ENCODE results near the gene ZNF717. TPM values are rescaled to one million over a fixed set of nuclear protein-coding genes. Genes with fewer than 3 reads are reported as not detected.
A peak's percentile ranks its signal among the peaks of the same experiment; 100 is the strongest.
"Not testable (repeated sequence)": the region's sequence is repeated elsewhere in the genome, so short reads cannot be mapped to it uniquely, and the experiment has no call there.

The ZNF717 gene
- 8.6 and 10.0 TPM in 2 replicates for total RNA-seq
- long read RNA-seq, partial matches to known transcripts = 0 of 3 reads
- long read RNA-seq, other reads (novel, unspliced or antisense) = 3 of 3 reads

DNA sequence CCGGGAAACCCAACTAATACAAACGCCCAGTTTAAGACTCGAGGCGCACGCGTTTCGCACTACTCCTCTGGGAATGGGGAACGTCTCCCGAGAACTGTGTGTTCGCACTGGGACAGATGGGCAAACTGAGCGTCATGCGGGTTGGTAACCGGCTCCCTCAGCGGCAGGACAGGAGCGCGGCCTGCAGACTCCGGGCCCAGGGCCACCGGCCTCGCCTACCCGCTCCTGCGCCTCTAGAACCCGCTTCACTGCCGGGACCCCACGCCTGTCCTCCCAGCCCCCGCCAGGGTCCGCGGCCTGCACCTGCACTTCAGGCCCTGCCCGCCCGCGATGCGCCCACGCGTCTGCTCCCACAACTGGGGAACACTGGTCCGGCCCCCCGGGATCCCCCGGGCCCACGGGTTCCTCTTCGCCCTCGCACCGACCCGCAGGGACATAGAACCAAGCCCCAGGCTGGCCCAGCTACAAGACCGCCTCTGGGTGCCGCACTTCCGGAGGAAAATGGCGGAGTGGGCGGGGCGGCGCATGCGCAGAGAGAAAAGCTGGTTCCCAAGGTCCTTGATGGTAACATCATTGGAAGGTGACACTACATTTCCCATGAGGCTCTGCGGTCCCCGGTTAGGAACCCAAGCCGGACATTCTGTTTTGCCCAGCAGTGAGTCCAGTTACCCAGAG, at the start of gene ZNF717:
TSS of gene ZNF717 (minus strand) at position 469 of the 675 bp plus-strand sequence. CDS start 2,187 bp downstream, outside the sequence.
- peak; percentile 95 for DNase-seq (ENCODE audit: extremely low spot score, unreplicated experiment)
- H3K27me3 Mint-ChIP-seq (ENCODE audit: unreplicated experiment); H3K4me1 Mint-ChIP-seq (ENCODE audit: unreplicated experiment): not testable (repeated sequence)
- Mint-ChIP-seq H3K27ac (ENCODE audit: unreplicated experiment) (peak within 1 kb of the TSS; percentile 79), H3K4me3 (ENCODE audit: unreplicated experiment) (peak within 1 kb of the TSS; percentile 76), H3K36me3 (ENCODE audit: unreplicated experiment) (peaks cover 12% of the 10 kb centered on the region), H3K9me3 (ENCODE audit: unreplicated experiment) (peaks cover 31% of the 10 kb centered on the region)

DNA sequence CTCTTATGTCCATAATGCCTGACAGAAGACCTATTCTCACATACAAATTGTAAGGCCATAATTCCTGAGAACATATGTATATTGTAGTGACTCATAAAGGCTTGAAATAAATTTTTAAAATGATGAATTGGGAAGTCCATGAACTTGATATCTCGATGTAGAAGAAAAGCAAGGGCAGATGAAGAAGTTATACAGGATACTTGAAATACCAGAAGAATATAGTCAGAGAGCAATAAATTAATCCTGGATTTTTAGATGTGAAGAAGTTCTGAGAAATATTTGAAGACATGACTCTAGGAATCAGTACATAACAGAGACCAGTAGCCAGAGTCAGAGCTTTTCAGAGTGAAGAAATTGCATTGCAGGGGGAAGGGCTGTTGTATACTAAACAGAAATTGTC, 45.7 kb upstream of the ZNF717 start:
- H3K4me1 Mint-ChIP-seq (ENCODE audit: unreplicated experiment); H3K4me3 Mint-ChIP-seq (ENCODE audit: unreplicated experiment); H3K27ac Mint-ChIP-seq (ENCODE audit: unreplicated experiment); H3K27me3 Mint-ChIP-seq (ENCODE audit: unreplicated experiment); H3K9me3 Mint-ChIP-seq (ENCODE audit: unreplicated experiment); DNase-seq (ENCODE audit: extremely low spot score, unreplicated experiment); H3K36me3 Mint-ChIP-seq (ENCODE audit: unreplicated experiment): not testable (repeated sequence)

DNA sequence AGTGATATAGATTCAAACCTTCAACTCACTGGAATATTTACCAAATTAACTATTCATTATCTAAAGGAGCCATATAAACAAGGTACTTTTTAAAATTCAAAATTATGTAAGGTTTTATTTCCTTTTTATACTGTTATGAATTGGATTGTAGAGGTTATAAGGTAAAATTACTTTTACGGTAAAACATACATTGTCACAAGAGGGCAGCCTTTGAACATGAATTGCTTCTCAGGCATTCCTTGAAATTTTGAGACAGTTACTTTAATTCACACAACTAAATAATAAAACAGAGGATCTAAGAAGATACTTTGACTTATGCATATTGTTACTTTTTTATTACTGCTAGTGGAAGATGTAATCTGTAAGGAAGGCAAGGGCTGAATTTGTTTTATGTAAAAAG, 32.7 kb upstream of the ZNF717 start:
- TF ChIP-seq, protein P1, sequence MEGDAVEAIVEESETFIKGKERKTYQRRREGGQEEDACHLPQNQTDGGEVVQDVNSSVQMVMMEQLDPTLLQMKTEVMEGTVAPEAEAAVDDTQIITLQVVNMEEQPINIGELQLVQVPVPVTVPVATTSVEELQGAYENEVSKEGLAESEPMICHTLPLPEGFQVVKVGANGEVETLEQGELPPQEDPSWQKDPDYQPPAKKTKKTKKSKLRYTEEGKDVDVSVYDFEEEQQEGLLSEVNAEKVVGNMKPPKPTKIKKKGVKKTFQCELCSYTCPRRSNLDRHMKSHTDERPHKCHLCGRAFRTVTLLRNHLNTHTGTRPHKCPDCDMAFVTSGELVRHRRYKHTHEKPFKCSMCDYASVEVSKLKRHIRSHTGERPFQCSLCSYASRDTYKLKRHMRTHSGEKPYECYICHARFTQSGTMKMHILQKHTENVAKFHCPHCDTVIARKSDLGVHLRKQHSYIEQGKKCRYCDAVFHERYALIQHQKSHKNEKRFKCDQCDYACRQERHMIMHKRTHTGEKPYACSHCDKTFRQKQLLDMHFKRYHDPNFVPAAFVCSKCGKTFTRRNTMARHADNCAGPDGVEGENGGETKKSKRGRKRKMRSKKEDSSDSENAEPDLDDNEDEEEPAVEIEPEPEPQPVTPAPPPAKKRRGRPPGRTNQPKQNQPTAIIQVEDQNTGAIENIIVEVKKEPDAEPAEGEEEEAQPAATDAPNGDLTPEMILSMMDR (IDR thresholded peaks at IDR 0.05) = peak; percentile 60
- not testable (repeated sequence) for H3K27ac Mint-ChIP-seq (ENCODE audit: unreplicated experiment); H3K9me3 Mint-ChIP-seq (ENCODE audit: unreplicated experiment); DNase-seq (ENCODE audit: extremely low spot score, unreplicated experiment); H3K36me3 Mint-ChIP-seq (ENCODE audit: unreplicated experiment); H3K27me3 Mint-ChIP-seq (ENCODE audit: unreplicated experiment); H3K4me3 Mint-ChIP-seq (ENCODE audit: unreplicated experiment)
- H3K4me1 Mint-ChIP-seq (ENCODE audit: unreplicated experiment) = peaks cover 20% of the 10 kb centered on the region

DNA sequence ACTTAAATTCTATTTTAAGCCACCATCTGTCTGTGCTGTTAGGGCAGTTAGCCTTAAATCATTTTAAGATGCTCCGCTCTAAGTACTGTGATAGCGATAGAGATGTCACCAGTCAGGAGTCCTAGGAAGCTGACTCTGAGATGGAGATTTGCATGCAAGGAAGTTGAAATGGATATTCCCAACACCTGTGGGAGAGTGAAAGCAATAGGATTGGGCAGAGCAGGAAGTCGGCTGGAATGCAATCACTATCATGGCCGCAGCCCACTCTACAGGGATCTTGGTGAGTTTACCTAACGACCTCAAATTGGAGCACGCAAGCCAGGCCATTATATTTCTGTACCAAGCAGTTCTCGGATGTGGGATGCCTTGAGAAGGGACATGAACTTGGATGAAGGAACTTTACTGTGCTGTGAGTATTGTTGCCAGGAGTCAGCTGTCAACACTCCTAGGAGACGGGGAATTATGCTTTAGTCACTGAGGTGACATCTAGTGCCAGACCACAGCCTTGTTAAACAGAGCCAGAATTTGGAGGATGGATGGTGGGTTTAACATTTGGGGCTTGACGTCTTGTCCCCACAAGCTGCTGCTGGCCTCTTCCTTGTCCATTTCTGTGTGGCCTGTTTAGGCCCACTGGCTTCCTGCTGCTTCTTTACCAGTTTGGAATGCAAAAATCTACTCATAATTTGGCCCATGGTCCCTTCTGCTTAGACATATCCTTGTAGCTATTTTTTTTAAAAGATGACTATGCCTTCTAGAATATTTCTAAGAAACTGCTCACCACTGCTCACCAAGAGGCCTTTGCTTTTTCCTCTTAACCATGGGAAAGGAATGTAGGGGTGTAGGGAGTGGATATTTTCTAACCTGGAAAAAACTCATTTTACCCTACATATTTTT, 31.2 kb upstream of the ZNF717 start:
- not testable (repeated sequence) for DNase-seq (ENCODE audit: extremely low spot score, unreplicated experiment); H3K4me3 Mint-ChIP-seq (ENCODE audit: unreplicated experiment); H3K27me3 Mint-ChIP-seq (ENCODE audit: unreplicated experiment); H3K36me3 Mint-ChIP-seq (ENCODE audit: unreplicated experiment); H3K9me3 Mint-ChIP-seq (ENCODE audit: unreplicated experiment)
- peak overlapping the region; percentile 72 for H3K27ac Mint-ChIP-seq (ENCODE audit: unreplicated experiment)
- peaks cover 20% of the 10 kb centered on the region for H3K4me1 Mint-ChIP-seq (ENCODE audit: unreplicated experiment)

DNA sequence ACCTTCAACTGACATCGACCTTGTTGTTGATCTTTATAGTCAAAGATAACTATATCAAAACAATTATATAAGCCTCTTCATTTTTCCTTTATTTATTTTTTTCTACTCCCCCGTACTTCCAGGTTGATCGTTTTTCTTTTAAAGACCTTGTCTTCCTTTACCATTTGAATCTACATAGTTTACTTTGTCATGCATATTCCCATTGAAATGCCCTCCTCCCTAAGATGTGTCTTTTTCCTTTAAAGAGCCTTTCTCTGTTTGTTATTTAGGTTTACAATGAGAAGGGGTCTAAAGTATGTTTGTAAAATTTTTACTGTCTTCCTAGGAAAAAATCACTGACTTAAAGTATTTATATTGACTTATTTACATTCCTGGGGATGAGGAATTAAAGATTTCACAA, 29.4 kb upstream of the ZNF717 start:
- no peak for DNase-seq (ENCODE audit: extremely low spot score, unreplicated experiment)
- H3K36me3 Mint-ChIP-seq (ENCODE audit: unreplicated experiment) = no peaks in the 10 kb centered on the region
- no peak overlapping the region for H3K4me3 Mint-ChIP-seq (ENCODE audit: unreplicated experiment)
- no peaks in the 10 kb centered on the region for H3K27me3 Mint-ChIP-seq (ENCODE audit: unreplicated experiment)
- no peaks in the 10 kb centered on the region for H3K9me3 Mint-ChIP-seq (ENCODE audit: unreplicated experiment)
- no peak overlapping the region for H3K27ac Mint-ChIP-seq (ENCODE audit: unreplicated experiment)
- TF ChIP-seq, protein P1 (IDR thresholded peaks at IDR 0.05) = no peak
- peaks cover 20% of the 10 kb centered on the region for H3K4me1 Mint-ChIP-seq (ENCODE audit: unreplicated experiment)

DNA sequence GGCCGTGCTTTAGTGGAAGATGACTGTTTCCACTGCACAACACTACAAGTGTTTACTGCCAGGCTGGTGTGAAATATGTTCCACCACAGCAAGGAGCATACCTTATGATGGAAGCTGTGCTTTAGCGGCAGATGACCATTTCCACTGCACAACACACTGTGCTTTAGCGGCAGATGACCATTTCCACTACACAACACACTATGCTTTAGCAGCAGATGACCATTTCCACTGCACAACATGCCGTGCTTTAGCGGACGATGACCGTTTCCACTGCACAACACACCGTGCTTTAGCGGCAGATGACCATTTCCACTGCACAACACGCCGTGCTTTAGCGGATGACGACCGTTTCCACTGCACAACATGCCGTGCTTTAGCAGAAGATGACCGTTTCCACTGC, 2.8 kb downstream of the ZNF717 start:
- Mint-ChIP-seq H3K27me3 (ENCODE audit: unreplicated experiment) (no peaks in the 10 kb centered on the region), H3K27ac (ENCODE audit: unreplicated experiment) (no peak overlapping the region), H3K36me3 (ENCODE audit: unreplicated experiment) (peaks cover 21% of the 10 kb centered on the region), H3K4me3 (ENCODE audit: unreplicated experiment) (no peak overlapping the region), H3K9me3 (ENCODE audit: unreplicated experiment) (peaks cover 29% of the 10 kb centered on the region), H3K4me1 (ENCODE audit: unreplicated experiment) (peaks cover 4% of the 10 kb centered on the region)
- DNase-seq (ENCODE audit: extremely low spot score, unreplicated experiment) = no peak
- TF ChIP-seq, protein P1 (IDR thresholded peaks at IDR 0.05) = no peak

Measured in osteocyte (in vitro differentiated cells).